Type B pancreatic cell (in vitro differentiated cells): Measurements from ENCODE around the gene IL3. TPM values are rescaled to one million over a fixed set of nuclear protein-coding genes. Genes with fewer than 3 reads are reported as not detected.

Experiments
- total RNA-seq: library from RNA; stranded (reverse); gene quantifications from 2 replicates; pipeline ENCODE4 v1.2.1, GENCODE V29; 2021; ENCODE audit warnings: low replicate concordance

The IL3 gene
- total RNA-seq, 1 donor from 2014 or later = not detected

Other genes starting within 250 kb of the IL3 start
- not detected in 2 replicates for gene MEIKIN, start 115.0 kb upstream of the IL3 start, total RNA-seq
- 0.97 and 2.8 TPM in 2 replicates for gene ACSL6, start 49.0 kb upstream of the IL3 start, total RNA-seq
- not detected in 2 replicates for gene CSF2, start 13.1 kb downstream of the IL3 start, total RNA-seq
- gene P4HA2, start 167.2 kb downstream of the IL3 start, total RNA-seq = 38.5 and 56.3 TPM in 2 replicates
- 40.0 and 43.8 TPM in 2 replicates for gene PDLIM4, start 197.0 kb downstream of the IL3 start, total RNA-seq
- 1.3 and 2.0 TPM in 2 replicates for gene SLC22A4, start 233.7 kb downstream of the IL3 start, total RNA-seq